Natural killer cell (primary cell): ENCODE data around the gene KRT7. TPM values are rescaled to one million over a fixed set of nuclear protein-coding genes. Genes with fewer than 3 reads are reported as not detected.

Source experiments
- ATAC-seq, 3 donors: fragments of 150-1000 bp in 2 of 3; fragments of 200-7000 bp in 1 of 3; cut with Tn5 transposase; 1 replicate in 1 of 3; 2 replicates in 2 of 3; pipeline ENCODE4 v1.10.0; 2021; ENCODE audit warnings: mild to moderate bottlenecking in 2 of 3, moderate library complexity in 2 of 3
- DNase-seq, 2 donors: peaks; one replicate each; pipeline versions ENCODE4 v3.0.0 to v3.0.0-alpha.2; 2013 to 2021; ENCODE audit warnings: mixed read lengths in 1 of 2
- H3K27ac ChIP-seq: one replicate; pipeline ENCODE4 v1.5.1; 2013; ENCODE audit warnings: mild to moderate bottlenecking, low read length
- H3K27me3 ChIP-seq: one replicate; pipeline ENCODE4 v1.6.1; 2013; ENCODE audit warnings: low read length; ENCODE audit not compliant: control insufficient read depth, insufficient read depth
- H3K36me3 ChIP-seq: one replicate; pipeline ENCODE4 v1.6.1; 2013; ENCODE audit warnings: low read length; ENCODE audit not compliant: control insufficient read depth, insufficient read depth
- H3K4me1 ChIP-seq: one replicate; pipeline ENCODE4 v1.6.1; 2013; ENCODE audit warnings: low read length; ENCODE audit not compliant: control insufficient read depth, insufficient read depth
- H3K4me3 ChIP-seq: one replicate; pipeline ENCODE4 v1.5.1; 2013; ENCODE audit warnings: low read length
- H3K9me3 ChIP-seq: one replicate; pipeline ENCODE4 v1.6.1; 2013; ENCODE audit warnings: low read length; ENCODE audit not compliant: control insufficient read depth, insufficient read depth
- H3K27ac Mint-ChIP-seq, 2 donors: one replicate each; pipeline ENCODE4 v1.8.0; 2022; ENCODE audit warnings: mild to moderate bottlenecking in 2 of 2, mixed read lengths in 2 of 2, moderate library complexity in 1 of 2
- H3K27me3 Mint-ChIP-seq, 2 donors: one replicate each; pipeline ENCODE4 v1.8.0; 2022; ENCODE audit warnings: low read depth in 2 of 2, mixed read lengths in 2 of 2
- H3K36me3 Mint-ChIP-seq: one replicate; pipeline ENCODE4 v1.8.0; 2022; ENCODE audit warnings: mixed read lengths
- H3K4me1 Mint-ChIP-seq, 2 donors: one replicate each; pipeline ENCODE4 v1.8.0; 2022; ENCODE audit warnings: mixed read lengths in 2 of 2
- H3K4me3 Mint-ChIP-seq: one replicate; pipeline ENCODE4 v1.8.0; 2022; ENCODE audit warnings: mild to moderate bottlenecking, moderate library complexity, mixed read lengths
- H3K9me3 Mint-ChIP-seq, 2 donors: one replicate each; pipeline ENCODE4 v1.8.0; 2022; ENCODE audit warnings: mixed read lengths in 2 of 2
- WGBS: methylation state at CpG from one replicate; pipeline ENCODE4 v1.1.7; 2013; ENCODE audit warnings: missing lambda C conversion rate; ENCODE audit not compliant: insufficient coverage; 5-methylcytosine and 5-hydroxymethylcytosine counted together
- intact Hi-C: fragments of 100-400 bp; cut with micrococcal nuclease; formaldehyde crosslinking; loops from one replicate; pipeline ENCODE4 v1.14.2; 2022
- total RNA-seq, 4 donors: library from RNA; stranded (reverse); fragments of 120-200 nt in 1 of 4; gene quantifications; one replicate each; pipeline versions ENCODE4 v1.2.3 to v1.2.4, GENCODE V29; 2013 to 2022
- TF ChIP-seq, protein P1 (sequence below): fragments of 200-600 bp; IDR thresholded peaks from one replicate; pipeline ENCODE4 v1.8.0; 2022; ENCODE audit warnings: antibody characterized with exemption

The KRT7 gene
- total RNA-seq, 3 donors from 2014 or later (not counting 1 experiment from before 2014, with no cell fraction given), result 0.54 TPM; not detected in 2

DNA sequence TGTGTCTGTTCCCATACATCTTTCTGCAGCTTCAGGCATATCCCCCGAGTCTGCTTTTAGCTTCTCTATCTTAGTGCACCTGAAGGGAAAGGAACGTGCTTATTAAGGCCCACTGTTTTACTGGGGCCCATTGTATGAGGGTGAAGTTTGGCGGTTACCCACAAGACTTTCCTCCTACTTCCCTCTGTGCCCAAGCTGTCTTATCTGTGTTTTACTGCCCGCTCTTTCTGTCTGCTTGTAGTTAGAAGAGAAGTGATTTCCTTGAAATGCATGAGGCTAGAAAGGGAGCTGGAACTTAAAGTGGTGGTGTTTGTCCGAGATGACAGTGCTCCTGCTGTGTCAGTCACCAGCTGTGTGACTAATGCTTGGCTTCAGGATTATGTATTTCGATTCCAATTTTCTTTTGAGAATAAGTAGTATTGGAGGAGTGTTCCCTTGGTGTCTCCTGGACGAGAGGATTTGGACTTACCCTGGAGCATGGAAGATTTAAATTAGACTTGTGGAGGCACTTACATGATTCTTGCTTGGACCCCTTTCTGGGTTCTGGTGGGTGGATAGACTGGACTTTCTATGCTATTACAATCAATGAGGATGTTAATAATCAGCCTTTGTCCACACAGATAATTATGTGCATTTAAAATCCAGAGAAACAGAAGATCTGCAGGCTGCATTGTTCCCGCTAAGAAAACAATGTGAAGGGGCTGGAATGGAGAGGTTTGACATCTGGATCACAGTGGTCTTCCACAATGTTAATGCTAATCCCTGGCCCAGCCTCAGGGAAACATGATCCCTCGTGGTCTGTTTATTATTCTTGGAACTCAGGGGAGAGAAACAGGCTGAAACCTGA, 27.5 kb downstream of the KRT7 start:
- Mint-ChIP-seq H3K4me1 (peaks cover 11 to 13% of the 10 kb centered on the region in 2 donors), H3K27ac (no peak overlapping the region)
- WGBS, result 29% methylated on average over 6 of the region's 9 CpGs

DNA sequence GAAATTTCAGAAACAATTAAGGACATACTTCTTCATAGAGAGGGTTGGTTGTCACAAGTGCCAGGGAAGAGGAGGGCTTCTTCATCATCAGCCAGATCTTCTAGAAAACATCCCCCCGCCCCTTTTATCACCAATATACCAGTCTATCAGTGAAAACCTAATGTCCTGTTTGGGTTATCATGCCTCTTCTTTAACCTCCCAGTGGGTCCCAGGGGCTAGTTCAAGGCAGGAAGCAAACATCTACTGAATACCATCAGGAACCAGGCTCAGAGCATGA, 28.1 kb downstream of the KRT7 start:
- H3K9me3 ChIP-seq, result no peaks in the 10 kb centered on the region
- H3K27ac ChIP-seq, result no peak overlapping the region
- WGBS, result 89% methylated on average over 1 of the region's 1 CpG
- TF ChIP-seq, protein P1, sequence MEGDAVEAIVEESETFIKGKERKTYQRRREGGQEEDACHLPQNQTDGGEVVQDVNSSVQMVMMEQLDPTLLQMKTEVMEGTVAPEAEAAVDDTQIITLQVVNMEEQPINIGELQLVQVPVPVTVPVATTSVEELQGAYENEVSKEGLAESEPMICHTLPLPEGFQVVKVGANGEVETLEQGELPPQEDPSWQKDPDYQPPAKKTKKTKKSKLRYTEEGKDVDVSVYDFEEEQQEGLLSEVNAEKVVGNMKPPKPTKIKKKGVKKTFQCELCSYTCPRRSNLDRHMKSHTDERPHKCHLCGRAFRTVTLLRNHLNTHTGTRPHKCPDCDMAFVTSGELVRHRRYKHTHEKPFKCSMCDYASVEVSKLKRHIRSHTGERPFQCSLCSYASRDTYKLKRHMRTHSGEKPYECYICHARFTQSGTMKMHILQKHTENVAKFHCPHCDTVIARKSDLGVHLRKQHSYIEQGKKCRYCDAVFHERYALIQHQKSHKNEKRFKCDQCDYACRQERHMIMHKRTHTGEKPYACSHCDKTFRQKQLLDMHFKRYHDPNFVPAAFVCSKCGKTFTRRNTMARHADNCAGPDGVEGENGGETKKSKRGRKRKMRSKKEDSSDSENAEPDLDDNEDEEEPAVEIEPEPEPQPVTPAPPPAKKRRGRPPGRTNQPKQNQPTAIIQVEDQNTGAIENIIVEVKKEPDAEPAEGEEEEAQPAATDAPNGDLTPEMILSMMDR, result no peak
- H3K27ac Mint-ChIP-seq, result no peak overlapping the region
- H3K36me3 Mint-ChIP-seq, result no peaks in the 10 kb centered on the region
- H3K9me3 Mint-ChIP-seq, result no peaks in the 10 kb centered on the region
- intact Hi-C loops, result no loop called here
- peaks cover 49 to 57% of the 10 kb centered on the region in 2 donors for H3K27me3 Mint-ChIP-seq
- H3K4me3 ChIP-seq, result no peak overlapping the region
- H3K36me3 ChIP-seq, result no peaks in the 10 kb centered on the region
- H3K4me3 Mint-ChIP-seq, result no peak overlapping the region
- peaks cover 13% of the 10 kb centered on the region for H3K27me3 ChIP-seq
- peaks cover 3% of the 10 kb centered on the region for H3K4me1 ChIP-seq
- DNase-seq (no peak), ATAC-seq (no peak)
- peaks cover 11 to 13% of the 10 kb centered on the region in 2 donors for H3K4me1 Mint-ChIP-seq

More for the DNA sequence above, 27.5 kb downstream of the KRT7 start:
- no peak overlapping the region for H3K4me3 Mint-ChIP-seq
- Histone ChIP-seq H3K27ac (no peak overlapping the region), H3K9me3 (no peaks in the 10 kb centered on the region), H3K27me3 (peaks cover 14% of the 10 kb centered on the region), H3K36me3 (no peaks in the 10 kb centered on the region), H3K4me1 (peaks cover 3% of the 10 kb centered on the region), H3K4me3 (no peak overlapping the region)
- H3K9me3 Mint-ChIP-seq, result no peaks in the 10 kb centered on the region
- no peak for ATAC-seq
- H3K36me3 Mint-ChIP-seq, result no peaks in the 10 kb centered on the region
- DNase-seq, result no peak
- TF ChIP-seq, protein P1, result no peak
- intact Hi-C loops, result no loop called here
- peaks cover 54 to 59% of the 10 kb centered on the region in 2 donors for H3K27me3 Mint-ChIP-seq

DNA sequence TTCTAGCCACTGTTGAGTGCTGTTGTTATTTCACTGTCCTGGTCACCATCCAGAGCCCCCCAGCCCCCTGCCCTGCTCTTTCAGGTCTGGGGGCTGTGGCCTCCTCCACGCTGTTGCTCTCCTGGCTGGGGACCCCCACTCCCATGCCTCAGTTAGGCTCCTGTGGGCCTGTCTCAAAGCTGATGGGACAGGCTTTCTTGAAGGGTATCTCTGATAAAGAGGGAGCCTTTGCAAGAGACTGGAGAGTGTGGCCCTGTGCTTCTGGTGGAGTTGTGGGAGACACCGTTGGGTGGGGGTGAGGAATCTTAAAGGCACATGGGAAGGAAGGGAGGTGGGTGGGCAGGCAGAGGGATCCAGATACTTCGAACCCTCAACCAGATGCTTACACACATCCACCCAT, 29.2 kb downstream of the KRT7 start:
- Mint-ChIP-seq H3K36me3 (no peaks in the 10 kb centered on the region), H3K4me3 (no peak overlapping the region), H3K9me3 (no peaks in the 10 kb centered on the region), H3K27me3 (peaks cover 39 to 47% of the 10 kb centered on the region in 2 donors), H3K4me1 (peaks cover 11 to 13% of the 10 kb centered on the region in 2 donors), H3K27ac (no peak overlapping the region)
- intact Hi-C loops, result no loop called here
- 85% methylated on average over 2 of the region's 3 CpGs for WGBS
- Histone ChIP-seq H3K27me3 (peaks cover 6% of the 10 kb centered on the region), H3K9me3 (no peaks in the 10 kb centered on the region), H3K4me1 (peaks cover 3% of the 10 kb centered on the region), H3K27ac (no peak overlapping the region), H3K4me3 (no peak overlapping the region), H3K36me3 (no peaks in the 10 kb centered on the region)
- no peak for DNase-seq
- no peak for ATAC-seq
- TF ChIP-seq, protein P1, result no peak
